ENCODE measurements around the gene ZBTB32.

- TF ChIP-seq, protein P1, sequence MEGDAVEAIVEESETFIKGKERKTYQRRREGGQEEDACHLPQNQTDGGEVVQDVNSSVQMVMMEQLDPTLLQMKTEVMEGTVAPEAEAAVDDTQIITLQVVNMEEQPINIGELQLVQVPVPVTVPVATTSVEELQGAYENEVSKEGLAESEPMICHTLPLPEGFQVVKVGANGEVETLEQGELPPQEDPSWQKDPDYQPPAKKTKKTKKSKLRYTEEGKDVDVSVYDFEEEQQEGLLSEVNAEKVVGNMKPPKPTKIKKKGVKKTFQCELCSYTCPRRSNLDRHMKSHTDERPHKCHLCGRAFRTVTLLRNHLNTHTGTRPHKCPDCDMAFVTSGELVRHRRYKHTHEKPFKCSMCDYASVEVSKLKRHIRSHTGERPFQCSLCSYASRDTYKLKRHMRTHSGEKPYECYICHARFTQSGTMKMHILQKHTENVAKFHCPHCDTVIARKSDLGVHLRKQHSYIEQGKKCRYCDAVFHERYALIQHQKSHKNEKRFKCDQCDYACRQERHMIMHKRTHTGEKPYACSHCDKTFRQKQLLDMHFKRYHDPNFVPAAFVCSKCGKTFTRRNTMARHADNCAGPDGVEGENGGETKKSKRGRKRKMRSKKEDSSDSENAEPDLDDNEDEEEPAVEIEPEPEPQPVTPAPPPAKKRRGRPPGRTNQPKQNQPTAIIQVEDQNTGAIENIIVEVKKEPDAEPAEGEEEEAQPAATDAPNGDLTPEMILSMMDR (IDR thresholded peaks at IDR 0.05), result no peak
- TF ChIP-seq POLR2AphosphoS5 (IDR thresholded peaks at IDR 0.05) (peak; percentile 1 to 69), POLR2A (IDR thresholded peaks at IDR 0.05) (peak in 1 of 4 donors; percentile 58)
These were observed 1.9 kb upstream of the ZBTB32 start for GRCh38 chr19:35702223-35703012.

Data from upper lobe of left lung (tissue), 4 donors.